ENCODE measurements around the gene SYTL2. TPM values are rescaled to one million over a fixed set of nuclear protein-coding genes. Genes with fewer than 3 reads are reported as not detected.

SYTL2 gene
- total RNA-seq, 1 donor from 2014 or later: 4.8 TPM

- DNase-seq (ENCODE audit: low spot score) (no peak), ATAC-seq (no peak)
Measured at GRCh38 chr11:85828640-85828978, 17.7 kb upstream of the SYTL2 start.

DNA sequence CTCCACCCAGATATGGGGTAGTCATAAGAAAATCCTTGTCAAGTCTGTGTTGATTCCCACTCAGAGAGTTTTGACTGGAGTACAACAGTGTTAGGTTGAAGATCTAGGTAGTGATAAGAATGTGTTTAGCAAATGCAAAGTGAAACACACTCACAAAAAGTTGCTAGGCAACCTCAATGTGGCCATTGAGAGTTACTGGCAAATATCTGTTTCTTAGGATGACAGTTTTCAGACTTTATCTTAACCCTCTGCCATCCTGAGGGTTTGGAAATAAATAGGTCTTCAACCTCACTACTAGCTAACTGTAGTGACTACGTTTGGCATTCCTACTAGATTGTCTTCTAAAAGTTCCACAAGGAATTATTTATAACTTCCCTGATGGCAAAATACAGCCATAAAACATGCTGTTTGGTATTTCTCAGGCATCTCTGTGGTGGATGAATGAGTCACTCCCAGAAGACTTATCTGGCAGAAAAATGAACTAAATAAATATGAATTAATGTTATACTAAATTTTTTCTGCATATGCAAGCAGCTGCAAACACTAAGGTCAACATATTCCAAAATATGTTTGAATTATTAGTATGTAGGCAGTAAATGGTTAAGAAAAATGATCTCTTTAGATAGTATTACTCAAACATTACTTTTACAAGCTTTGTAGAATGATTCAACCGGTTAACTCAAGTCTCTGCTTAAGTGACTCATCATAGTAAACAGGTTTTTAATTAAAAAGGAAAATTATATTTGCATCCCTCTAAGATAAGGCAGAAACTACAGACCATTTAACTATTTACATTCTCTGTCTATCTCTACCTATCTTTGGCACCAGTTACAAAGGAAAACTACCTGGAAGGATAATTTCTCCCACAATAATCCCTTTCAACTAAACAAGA lies 17.1 kb upstream of the SYTL2 start:
- DNase-seq (ENCODE audit: low spot score): no peak
- ATAC-seq: no peak

- peak; percentile 77 for ATAC-seq
Measured at GRCh38 chr11:85826116-85826855, 15.3 kb upstream of the SYTL2 start.

DNA sequence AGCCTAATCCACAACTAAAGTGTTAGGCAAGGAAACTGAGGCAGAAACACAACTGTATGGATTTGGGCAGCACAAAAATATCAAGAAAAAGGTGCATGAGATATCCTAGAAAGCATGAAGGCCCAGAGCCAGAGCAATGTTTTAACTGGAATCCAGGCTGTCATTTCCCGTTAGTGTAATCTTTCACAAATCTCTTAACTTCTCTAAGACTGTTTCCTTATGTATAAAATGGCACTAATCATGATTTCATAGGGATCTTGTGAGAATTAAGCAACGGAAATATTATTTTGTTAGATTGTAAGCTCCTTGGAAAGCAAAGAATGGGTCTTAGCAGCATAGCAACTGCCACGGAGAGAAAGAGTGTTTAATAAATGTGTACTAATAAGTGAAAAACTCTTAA lies 14.7 kb upstream of the SYTL2 start:
- DNase-seq (ENCODE audit: low spot score) (no peak), ATAC-seq (no peak)

More at GRCh38 chr11:85826116-85826855, 15.3 kb upstream of the SYTL2 start:
- DNase-seq (ENCODE audit: low spot score): no peak

DNA sequence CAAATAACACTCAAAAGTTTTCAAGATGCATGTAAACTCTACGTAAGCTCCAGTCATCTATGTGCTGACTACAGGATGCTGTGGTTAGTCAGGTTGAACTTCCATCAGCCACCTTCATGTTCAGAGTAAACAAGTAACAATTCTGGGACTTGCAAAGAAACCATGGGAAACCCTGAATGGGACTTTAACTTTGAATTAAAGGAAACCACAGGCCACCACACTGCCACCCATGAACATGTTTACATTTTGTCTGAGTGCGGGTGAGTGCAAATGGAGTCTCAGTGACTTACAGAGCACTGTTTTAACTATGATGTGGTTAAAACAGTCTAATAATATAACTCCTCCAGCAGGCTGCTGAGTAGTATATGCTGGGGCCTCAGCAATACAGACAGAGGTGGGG lies 12.9 kb upstream of the SYTL2 start:
- no peak for ATAC-seq

GRCh38 chr11:85822814-85823213 lies 11.9 kb upstream of the SYTL2 start:
- ATAC-seq (no peak), DNase-seq (ENCODE audit: low spot score) (no peak)

More for the DNA sequence above, 12.9 kb upstream of the SYTL2 start:
- DNase-seq (ENCODE audit: low spot score): no peak

DNA sequence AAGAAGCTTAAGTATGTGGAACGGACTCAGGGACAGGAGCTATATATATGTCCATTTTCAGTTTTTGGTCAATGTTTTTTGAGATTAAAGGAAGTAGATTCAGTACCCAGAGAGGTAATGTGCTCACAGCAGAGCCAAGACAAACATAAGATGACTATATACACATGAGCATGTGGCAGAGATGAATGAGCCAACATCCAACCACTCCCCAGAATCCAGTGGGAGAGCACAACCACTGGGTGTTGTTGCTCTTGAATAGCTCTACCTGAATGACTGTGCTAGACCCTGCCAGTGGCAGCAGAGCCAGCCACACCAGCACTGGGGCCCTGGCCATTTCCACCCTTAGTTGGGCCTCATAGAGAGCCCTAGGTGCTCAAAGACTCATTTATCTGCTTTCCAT lies 10.7 kb upstream of the SYTL2 start:
- DNase-seq (ENCODE audit: low spot score) (no peak), ATAC-seq (no peak)

DNA sequence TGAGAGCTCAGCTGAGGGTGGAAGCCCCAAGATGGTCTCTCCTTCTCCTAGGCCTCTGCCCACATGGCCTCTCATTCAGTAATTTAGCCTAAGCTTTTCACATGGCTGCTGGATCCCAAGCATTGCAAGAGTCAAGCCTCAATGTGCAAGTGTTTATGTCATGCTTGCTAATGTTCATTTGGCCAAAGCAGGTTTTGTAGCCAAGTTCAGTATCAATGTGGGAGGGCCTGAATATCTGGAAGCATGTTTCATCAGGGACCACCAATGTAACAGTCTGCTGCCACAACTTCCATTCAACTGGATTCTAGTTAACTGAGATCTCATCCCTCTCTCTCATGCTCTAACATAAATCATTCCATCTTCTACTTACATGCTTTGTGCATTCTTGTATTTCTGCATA lies 8.5 kb upstream of the SYTL2 start:
- DNase-seq (ENCODE audit: low spot score) (no peak), ATAC-seq (no peak)

GRCh38 chr11:85815186-85815931 lies 4.4 kb upstream of the SYTL2 start:
- ATAC-seq: no peak
- no peak for DNase-seq (ENCODE audit: low spot score)

GRCh38 chr11:85813721-85814120 lies 2.8 kb upstream of the SYTL2 start:
- ATAC-seq: no peak

GRCh38 chr11:85811624-85812023 lies 683 bp upstream of the SYTL2 start:
- DNase-seq (ENCODE audit: low spot score) (no peak), ATAC-seq (no peak)

More at GRCh38 chr11:85813721-85814120, 2.8 kb upstream of the SYTL2 start:
- DNase-seq (ENCODE audit: low spot score): no peak

GRCh38 chr11:85810521-85810870 lies 445 bp downstream of the SYTL2 start:
- DNase-seq (ENCODE audit: low spot score): no peak
- no peak for ATAC-seq

- DNase-seq (ENCODE audit: low spot score) (no peak), ATAC-seq (no peak)
Measured at GRCh38 chr11:85809863-85810262, 1.1 kb downstream of the SYTL2 start.

DNA sequence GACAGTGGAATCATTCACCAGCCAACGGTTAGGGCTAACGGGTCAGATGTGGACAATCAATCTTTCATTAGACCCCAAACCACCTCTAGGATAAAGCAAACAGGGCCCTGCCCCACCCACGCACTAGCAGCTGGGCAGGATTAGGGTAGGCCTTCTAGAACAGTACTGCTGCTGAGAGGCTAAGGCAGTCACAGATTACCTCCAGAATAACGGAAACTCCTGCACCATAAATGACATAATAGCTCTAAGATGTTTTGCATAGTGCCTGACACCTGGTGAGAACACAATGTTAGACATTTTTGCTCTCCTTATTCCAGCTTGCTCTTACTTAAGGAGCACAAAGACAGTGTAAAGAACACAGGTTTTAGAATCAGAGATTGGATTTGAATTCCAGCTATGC lies 1.8 kb downstream of the SYTL2 start:
- no peak for DNase-seq (ENCODE audit: low spot score)
- ATAC-seq: no peak

- DNase-seq (ENCODE audit: low spot score): no peak
- no peak for ATAC-seq
Measured at GRCh38 chr11:85806876-85807275, 4.1 kb downstream of the SYTL2 start.

- DNase-seq (ENCODE audit: low spot score) (no peak), ATAC-seq (no peak)
Measured at GRCh38 chr11:85806016-85806415, 4.9 kb downstream of the SYTL2 start.

GRCh38 chr11:85805387-85805786 lies 5.6 kb downstream of the SYTL2 start:
- no peak for DNase-seq (ENCODE audit: low spot score)
- ATAC-seq: no peak

GRCh38 chr11:85803920-85804319 lies 7.0 kb downstream of the SYTL2 start:
- ATAC-seq (no peak), DNase-seq (ENCODE audit: low spot score) (no peak)

DNA sequence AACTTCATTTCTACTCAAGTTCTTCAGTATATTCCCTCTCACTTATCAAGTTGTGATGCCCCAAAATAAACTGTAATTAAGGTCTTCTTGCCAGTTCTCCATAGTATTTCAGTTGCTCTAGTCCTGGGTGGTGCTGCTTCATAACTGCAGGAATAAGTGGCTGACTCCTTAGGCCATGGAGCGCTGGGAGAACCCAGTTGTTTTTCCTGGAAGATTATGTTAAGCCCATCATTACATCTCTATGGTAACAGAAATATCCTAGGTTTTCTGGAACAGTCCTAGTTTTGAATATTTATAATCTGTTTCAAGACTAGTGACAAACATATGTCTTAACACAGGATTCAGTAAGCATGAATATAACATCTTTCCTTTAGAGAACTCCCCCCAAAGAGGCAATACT lies 7.6 kb downstream of the SYTL2 start:
- no peak for DNase-seq (ENCODE audit: low spot score)
- no peak for ATAC-seq

- ATAC-seq (no peak), DNase-seq (ENCODE audit: low spot score) (no peak)
Measured at GRCh38 chr11:85801527-85801926, 9.4 kb downstream of the SYTL2 start.

- ATAC-seq: no peak
- DNase-seq (ENCODE audit: low spot score): no peak
Measured at GRCh38 chr11:85800595-85801342, 10.2 kb downstream of the SYTL2 start.

Data from left lobe of liver (tissue), 2 donors.